A673 (cell line): ENCODE results near the gene FUNDC1. TPM values are rescaled to one million over a fixed set of nuclear protein-coding genes. Genes with fewer than 3 reads are reported as not detected.
A peak's percentile ranks its signal among the peaks of the same experiment; 100 is the strongest.

ENCODE experiments used
- Bru-seq: library from RNA; stranded (reverse); fragments of 400-500 nt; gene quantifications from one replicate; lab custom pipeline; 2021; lab: Mats Ljungman, UMichigan
- BruChase-seq, 2 experiments: library from RNA; stranded (reverse); fragments of 400-500 nt; gene quantifications; one replicate each; lab custom pipeline; 2021; lab: Mats Ljungman, UMichigan
- BruUV-seq: library from RNA; stranded (reverse); fragments of 400-500 nt; replicated peaks from 2 replicates; lab custom pipeline; 2021; lab: Mats Ljungman, UMichigan
- CTCF ChIA-PET: fragments of 300-600 bp; sonication (Branson Sonifier 250); formaldehyde crosslinking; loops from one replicate; lab custom pipeline; 2022; ENCODE audit warnings: antibody characterized with exemption; lab: Charles Lee
- POLR2A ChIA-PET: fragments of 300-600 bp; sonication (Branson Sonifier 250); formaldehyde crosslinking; loops from one replicate; lab custom pipeline; 2022; ENCODE audit warnings: antibody characterized with exemption; ENCODE audit not compliant: low non-redundant PET; lab: Charles Lee
- DNase-seq: peaks from one replicate; pipeline ENCODE4 v3.0.0-alpha.2; 2015; ENCODE audit warnings: low spot score
- H3K27ac ChIP-seq: fragments of 200-600 bp; sonication (generic); 2 replicates; pipeline ENCODE4 v1.5.1; 2016; ENCODE audit warnings: mixed run types, low read depth, mild to moderate bottlenecking, mixed read lengths, antibody characterized with exemption, low read length; ENCODE audit not compliant: poor library complexity, severe bottlenecking
- H3K27me3 ChIP-seq: fragments of 200-600 bp; sonication (generic); replicated peaks from 2 replicates; pipeline ENCODE4 v1.6.1; 2017; ENCODE audit warnings: mixed run types, low read depth, mild to moderate bottlenecking, mixed read lengths, antibody characterized with exemption, low read length; ENCODE audit not compliant: insufficient read depth, poor library complexity
- H3K36me3 ChIP-seq: fragments of 200-600 bp; sonication (generic); 2 replicates; pipeline ENCODE4 v1.6.1; 2016; ENCODE audit warnings: mixed run types, mild to moderate bottlenecking, mixed read lengths, antibody characterized with exemption, low read length; ENCODE audit not compliant: insufficient read depth, poor library complexity, severe bottlenecking
- H3K4me1 ChIP-seq: fragments of 200-600 bp; sonication (generic); 2 replicates; pipeline ENCODE4 v1.6.1; 2017; ENCODE audit warnings: mixed run types, mild to moderate bottlenecking, mixed read lengths, antibody characterized with exemption, low read length; ENCODE audit not compliant: insufficient read depth, poor library complexity, severe bottlenecking
- H3K4me3 ChIP-seq: fragments of 200-600 bp; sonication (generic); 2 replicates; pipeline ENCODE4 v1.5.1; 2016; ENCODE audit warnings: low read depth, mixed run types, mild to moderate bottlenecking, mixed read lengths, low read length; ENCODE audit not compliant: poor library complexity, severe bottlenecking
- H3K9me3 ChIP-seq: fragments of 200-600 bp; sonication (generic); 2 replicates; pipeline ENCODE4 v1.6.1; 2016; ENCODE audit warnings: mixed run types, low read depth, mild to moderate bottlenecking, mixed read lengths, antibody characterized with exemption, low read length; ENCODE audit not compliant: poor library complexity, severe bottlenecking
- EZH2 ChIP-seq: fragments of 200-600 bp; sonication (generic); IDR thresholded peaks from 2 replicates; pipeline ENCODE4 v1.6.1; 2017; ENCODE audit warnings: borderline replicate concordance, low read depth, mild to moderate bottlenecking, mixed read lengths, antibody characterized with exemption, low read length; ENCODE audit not compliant: poor library complexity, severe bottlenecking
- intact Hi-C: fragments of 100-400 bp; cut with micrococcal nuclease; formaldehyde crosslinking; loops from one replicate; pipeline ENCODE4 v1.10.0; 2022; ENCODE audit not compliant: unreplicated experiment
- long read RNA-seq: library from polyadenylated mRNA; stranded (forward); transcript quantifications from one replicate; pipeline ENCODE4 v2.0.0, GENCODE V29; 2022
- total RNA-seq: library from RNA; stranded (reverse); gene quantifications from 2 replicates; pipeline ENCODE4 v1.2.3, GENCODE V29; 2021
- TF ChIP-seq, protein P1 (sequence below): fragments of 300-800, 200-600 bp; sonication (generic); conservative IDR thresholded peaks from 2 replicates; pipeline ENCODE4 v1.5.1; 2017; ENCODE audit warnings: low read depth, mild to moderate bottlenecking, antibody characterized with exemption, low read length, moderate library complexity, mixed read lengths

The FUNDC1 gene, protein sequence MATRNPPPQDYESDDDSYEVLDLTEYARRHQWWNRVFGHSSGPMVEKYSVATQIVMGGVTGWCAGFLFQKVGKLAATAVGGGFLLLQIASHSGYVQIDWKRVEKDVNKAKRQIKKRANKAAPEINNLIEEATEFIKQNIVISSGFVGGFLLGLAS
- 41.0 and 44.2 TPM in 2 replicates for total RNA-seq
- percentile 85 among the genes with signal in this experiment for Bru-seq, nascent RNA
- BruChase-seq, experiment 1, labeled RNA remaining after a 2-hour chase: percentile 76 among the genes with signal in this experiment
- percentile 84 among the genes with signal in this experiment for BruChase-seq, experiment 2, labeled RNA remaining after a 6-hour chase
- long read RNA-seq, transcript FUNDC1-201 (5 exons, 1,196 nt): major isoform, 50 of 54 reads
- long read RNA-seq, partial matches to known transcripts: 0 of 54 reads
- long read RNA-seq, other reads (novel, unspliced or antisense): 2 of 54 reads

DNA sequence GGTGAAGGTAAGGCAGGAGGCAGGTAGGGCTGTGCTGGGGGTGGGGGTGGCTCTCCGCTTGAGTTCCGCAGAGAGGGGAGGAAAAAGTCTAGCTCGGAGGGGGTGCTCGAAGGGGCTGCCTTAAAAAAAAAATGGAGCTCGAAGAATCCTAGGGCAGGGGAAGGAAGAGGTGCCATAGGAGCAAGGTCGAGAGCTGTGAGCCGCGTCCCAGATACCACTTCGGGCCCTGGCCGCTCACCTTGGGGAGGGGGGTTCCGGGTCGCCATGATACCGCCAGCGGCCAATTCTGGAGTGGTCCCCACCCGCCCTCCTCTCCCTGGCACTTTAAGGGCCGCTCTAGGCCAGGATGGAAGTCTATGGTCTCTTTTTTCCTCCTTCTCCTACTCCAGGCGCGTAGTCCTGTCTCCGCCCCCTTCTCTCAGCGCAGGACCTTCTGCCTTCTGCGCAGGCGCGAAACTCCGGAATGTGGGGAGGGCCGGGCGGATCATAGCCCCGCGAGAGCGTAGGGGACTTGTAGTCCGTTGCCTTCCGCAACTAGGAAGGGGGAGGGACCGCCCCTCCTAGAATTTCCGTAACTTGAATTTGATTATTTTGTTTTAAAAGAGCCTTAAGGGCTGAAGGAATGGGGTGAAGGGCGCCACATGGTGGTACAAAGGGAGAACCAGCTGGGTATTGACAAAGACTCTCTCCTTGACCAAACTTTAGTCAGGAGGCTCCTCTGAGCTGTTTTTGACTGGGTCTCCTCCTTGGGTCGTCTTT, at the start of gene FUNDC1:
FUNDC1 (minus strand) TSS at position 293 of the 759 bp plus-strand sequence; CDS start at position 266, 27 bp downstream.
- peak within 1 kb of the TSS; percentile 65 for H3K4me3 ChIP-seq
- intact Hi-C loops: loop anchor here (10.0 kb wide), 1 partner anchor 332 kb away; the partner anchor contains the start of gene KDM6A
- peak; percentile 99 for DNase-seq
- peaks cover 5% of the 10 kb centered on the region for H3K36me3 ChIP-seq
- ChIA-PET CTCF (interaction anchor here (0.5 kb wide), 1 partner anchor 103 kb away, joined by 3 read pairs; no protein-coding TSS in a partner anchor), POLR2A (interaction anchor here (0.5 kb wide), 1 partner anchor 13 kb away, joined by 9 read pairs; no protein-coding TSS in a partner anchor)
- H3K9me3 ChIP-seq: no peaks in the 10 kb centered on the region
- BruUV-seq: no TSS peak
- H3K4me1 ChIP-seq: peaks cover 12% of the 10 kb centered on the region
- no peak for TF ChIP-seq EZH2
- TF ChIP-seq, protein P1, sequence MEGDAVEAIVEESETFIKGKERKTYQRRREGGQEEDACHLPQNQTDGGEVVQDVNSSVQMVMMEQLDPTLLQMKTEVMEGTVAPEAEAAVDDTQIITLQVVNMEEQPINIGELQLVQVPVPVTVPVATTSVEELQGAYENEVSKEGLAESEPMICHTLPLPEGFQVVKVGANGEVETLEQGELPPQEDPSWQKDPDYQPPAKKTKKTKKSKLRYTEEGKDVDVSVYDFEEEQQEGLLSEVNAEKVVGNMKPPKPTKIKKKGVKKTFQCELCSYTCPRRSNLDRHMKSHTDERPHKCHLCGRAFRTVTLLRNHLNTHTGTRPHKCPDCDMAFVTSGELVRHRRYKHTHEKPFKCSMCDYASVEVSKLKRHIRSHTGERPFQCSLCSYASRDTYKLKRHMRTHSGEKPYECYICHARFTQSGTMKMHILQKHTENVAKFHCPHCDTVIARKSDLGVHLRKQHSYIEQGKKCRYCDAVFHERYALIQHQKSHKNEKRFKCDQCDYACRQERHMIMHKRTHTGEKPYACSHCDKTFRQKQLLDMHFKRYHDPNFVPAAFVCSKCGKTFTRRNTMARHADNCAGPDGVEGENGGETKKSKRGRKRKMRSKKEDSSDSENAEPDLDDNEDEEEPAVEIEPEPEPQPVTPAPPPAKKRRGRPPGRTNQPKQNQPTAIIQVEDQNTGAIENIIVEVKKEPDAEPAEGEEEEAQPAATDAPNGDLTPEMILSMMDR: peak; percentile 62
- H3K27me3 ChIP-seq: no peaks in the 10 kb centered on the region
- peak within 1 kb of the TSS; percentile 79 for H3K27ac ChIP-seq

GRCh38 chrX:44585866-44586265, 43.2 kb upstream of the FUNDC1 start:
- BruUV-seq: no TSS peak
- CTCF ChIA-PET: no interaction called here

GRCh38 chrX:44580466-44580865, 37.8 kb upstream of the FUNDC1 start:
- ChIA-PET POLR2A (no interaction called here), CTCF (no interaction called here)
- Histone ChIP-seq H3K4me1 (no peaks in the 10 kb centered on the region), H3K27me3 (no peaks in the 10 kb centered on the region), H3K27ac (no peak overlapping the region), H3K36me3 (no peaks in the 10 kb centered on the region), H3K4me3 (no peak overlapping the region), H3K9me3 (no peaks in the 10 kb centered on the region)
- no peak for DNase-seq
- BruUV-seq: no TSS peak
- no peak for TF ChIP-seq EZH2
- TF ChIP-seq, protein P1: no peak
- intact Hi-C loops: no loop called here

More at GRCh38 chrX:44585866-44586265, 43.2 kb upstream of the FUNDC1 start:
- intact Hi-C loops: no loop called here
- no peak for DNase-seq
- no peak for TF ChIP-seq EZH2
- TF ChIP-seq, protein P1: no peak
- Histone ChIP-seq H3K4me3 (no peak overlapping the region), H3K27me3 (no peaks in the 10 kb centered on the region), H3K9me3 (no peaks in the 10 kb centered on the region), H3K4me1 (no peaks in the 10 kb centered on the region), H3K36me3 (no peaks in the 10 kb centered on the region), H3K27ac (no peak overlapping the region)
- POLR2A ChIA-PET: no interaction called here
